GM19193 (cell line): ENCODE results near the gene PLD1.

Experiments
- POLR2A ChIP-seq: IDR thresholded peaks from 4 replicates; pipeline ENCODE4 v1.6.1; 2011; ENCODE audit not compliant: insufficient read depth, insufficient read length; ENCODE audit errors: extremely low read depth

The PLD1 gene

GRCh38 chr3:171672538-171672937 is 137.7 kb downstream of the PLD1 start:
- no peak for TF ChIP-seq POLR2A

GRCh38 chr3:171672124-171672523 is 138.2 kb downstream of the PLD1 start:
- no peak for TF ChIP-seq POLR2A

- TF ChIP-seq POLR2A = no peak
Measured at GRCh38 chr3:171671709-171672108, 138.6 kb downstream of the PLD1 start.

- no peak for TF ChIP-seq POLR2A
Measured at GRCh38 chr3:171666516-171666915, 143.8 kb downstream of the PLD1 start.

GRCh38 chr3:171663805-171664204 is 146.5 kb downstream of the PLD1 start:
- TF ChIP-seq POLR2A = no peak

- TF ChIP-seq POLR2A = no peak
Measured at GRCh38 chr3:171661484-171661883, 148.8 kb downstream of the PLD1 start.

GRCh38 chr3:171660188-171660587 is 150.1 kb downstream of the PLD1 start:
- no peak for TF ChIP-seq POLR2A

GRCh38 chr3:171658841-171659240 is 151.4 kb downstream of the PLD1 start:
- TF ChIP-seq POLR2A = no peak

GRCh38 chr3:171654809-171655208 is 155.5 kb downstream of the PLD1 start:
- no peak for TF ChIP-seq POLR2A

GRCh38 chr3:171654326-171654725 is 156.0 kb downstream of the PLD1 start:
- no peak for TF ChIP-seq POLR2A

GRCh38 chr3:171653701-171654100 is 156.6 kb downstream of the PLD1 start:
- TF ChIP-seq POLR2A = no peak

- no peak for TF ChIP-seq POLR2A
Measured at GRCh38 chr3:171652932-171653331, 157.4 kb downstream of the PLD1 start.

GRCh38 chr3:171649911-171650592 is 160.2 kb downstream of the PLD1 start:
- TF ChIP-seq POLR2A = no peak

GRCh38 chr3:171649267-171649666 is 161.0 kb downstream of the PLD1 start:
- no peak for TF ChIP-seq POLR2A

- no peak for TF ChIP-seq POLR2A
Measured at GRCh38 chr3:171648069-171648468, 162.2 kb downstream of the PLD1 start.

GRCh38 chr3:171646357-171647133 is 163.7 kb downstream of the PLD1 start:
- no peak for TF ChIP-seq POLR2A
